IPS DF 4.7 (cell line): ENCODE data around the gene PAK1IP1.
"Not testable (repeated sequence)": the region's sequence is repeated elsewhere in the genome, so short reads cannot be mapped to it uniquely, and the experiment has no call there.

Experiments
- DNase-seq: peaks from one replicate; pipeline ENCODE4 v3.0.0-alpha.2; 2013; ENCODE audit warnings: low spot score; ENCODE audit errors: extremely low read depth

The PAK1IP1 gene

DNA sequence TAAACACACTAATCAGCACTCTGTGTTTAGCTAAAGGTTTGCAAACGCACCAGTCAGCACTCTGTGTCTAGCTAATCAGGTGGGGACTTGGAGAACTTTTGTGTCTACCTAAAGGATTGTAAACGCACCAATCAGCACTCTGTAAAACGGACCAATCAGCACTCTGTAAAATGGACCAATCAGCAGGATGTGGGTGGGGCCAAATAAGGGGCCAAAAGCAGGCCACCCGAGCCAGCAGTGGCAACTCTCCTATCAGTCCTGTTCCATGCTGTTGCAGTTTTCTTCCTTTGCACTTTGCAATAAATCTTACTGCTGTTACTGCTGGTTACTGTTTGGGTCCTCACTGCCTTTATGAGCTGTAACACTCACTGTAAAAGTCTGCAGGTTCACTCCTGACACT, 46.9 kb downstream of the PAK1IP1 start:
- DNase-seq: not testable (repeated sequence)

DNA sequence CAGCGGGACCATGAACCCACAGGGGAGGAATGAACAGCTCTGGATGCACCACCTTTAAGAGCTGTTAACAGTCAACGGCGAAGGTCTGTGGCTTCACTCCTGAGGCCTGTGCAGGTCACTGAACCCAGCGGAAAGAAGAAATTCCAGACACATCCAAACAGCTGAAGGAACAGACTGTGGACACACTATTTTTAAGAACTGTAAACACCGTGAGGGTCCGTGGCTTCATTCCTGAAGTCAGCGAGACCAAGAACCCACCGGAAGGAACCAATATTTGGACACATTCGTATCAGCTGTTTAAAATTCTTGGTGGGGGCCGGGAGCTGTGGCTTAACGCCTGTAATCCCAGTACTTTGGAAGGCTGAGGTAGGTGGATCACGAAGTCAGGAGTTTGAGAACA, 47.5 kb downstream of the PAK1IP1 start:
- DNase-seq: no peak

DNA sequence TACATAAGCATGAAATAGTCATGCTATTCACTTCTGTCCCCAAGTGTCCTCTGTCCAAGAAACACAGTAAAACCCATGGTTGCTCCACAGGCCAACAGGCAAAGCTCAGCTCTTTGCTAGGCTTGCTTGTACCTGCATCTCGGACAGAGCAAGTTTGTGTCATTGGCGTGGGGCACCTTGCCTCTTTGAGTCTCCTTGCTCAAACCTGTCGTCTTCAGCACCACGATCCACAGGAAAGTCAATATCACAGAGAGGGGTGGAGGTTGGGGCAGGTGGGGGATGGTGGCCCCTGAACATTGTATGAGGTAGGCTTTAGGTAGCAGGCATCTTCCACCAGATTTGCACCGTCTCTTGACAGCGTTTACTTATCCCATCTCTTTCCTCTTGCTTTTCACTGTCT, 48.7 kb downstream of the PAK1IP1 start:
- no peak for DNase-seq

DNA sequence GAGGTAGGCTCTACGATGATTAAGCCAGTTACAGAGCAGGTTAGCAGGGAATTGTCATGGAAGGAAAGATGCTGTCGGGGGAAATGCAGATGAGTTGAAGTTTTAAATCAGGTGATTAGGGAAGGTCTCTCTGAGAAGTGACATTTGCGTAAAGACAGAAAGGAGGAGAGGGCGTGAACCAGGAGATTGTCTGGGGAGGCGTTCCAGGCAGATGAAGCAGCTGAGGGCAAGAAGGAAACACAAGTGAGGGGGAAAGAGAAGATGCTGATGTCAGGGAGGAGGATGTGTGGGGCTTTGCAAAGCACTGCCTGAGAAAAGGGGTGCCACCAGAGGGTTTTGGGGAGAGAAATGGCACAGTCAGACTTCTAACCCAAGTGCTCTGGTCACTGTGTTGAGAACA, 50.3 kb downstream of the PAK1IP1 start:
- DNase-seq: no peak

DNA sequence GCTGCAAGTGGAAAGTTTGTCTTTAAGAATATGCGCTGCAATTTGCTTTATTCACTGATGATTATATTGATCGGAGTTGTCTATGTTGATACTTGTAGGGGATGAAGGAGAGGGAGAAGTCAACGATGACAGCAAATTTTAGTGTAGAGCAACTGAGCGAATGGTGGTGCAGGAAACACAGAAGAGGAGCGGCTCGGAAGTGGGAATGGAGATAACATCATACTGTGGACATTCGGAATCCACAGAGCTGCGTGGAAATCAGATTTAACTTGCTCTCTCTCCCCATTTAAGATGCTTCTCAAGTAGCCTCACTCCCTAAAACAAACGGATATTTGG, 52.1 kb downstream of the PAK1IP1 start:
- no peak for DNase-seq

DNA sequence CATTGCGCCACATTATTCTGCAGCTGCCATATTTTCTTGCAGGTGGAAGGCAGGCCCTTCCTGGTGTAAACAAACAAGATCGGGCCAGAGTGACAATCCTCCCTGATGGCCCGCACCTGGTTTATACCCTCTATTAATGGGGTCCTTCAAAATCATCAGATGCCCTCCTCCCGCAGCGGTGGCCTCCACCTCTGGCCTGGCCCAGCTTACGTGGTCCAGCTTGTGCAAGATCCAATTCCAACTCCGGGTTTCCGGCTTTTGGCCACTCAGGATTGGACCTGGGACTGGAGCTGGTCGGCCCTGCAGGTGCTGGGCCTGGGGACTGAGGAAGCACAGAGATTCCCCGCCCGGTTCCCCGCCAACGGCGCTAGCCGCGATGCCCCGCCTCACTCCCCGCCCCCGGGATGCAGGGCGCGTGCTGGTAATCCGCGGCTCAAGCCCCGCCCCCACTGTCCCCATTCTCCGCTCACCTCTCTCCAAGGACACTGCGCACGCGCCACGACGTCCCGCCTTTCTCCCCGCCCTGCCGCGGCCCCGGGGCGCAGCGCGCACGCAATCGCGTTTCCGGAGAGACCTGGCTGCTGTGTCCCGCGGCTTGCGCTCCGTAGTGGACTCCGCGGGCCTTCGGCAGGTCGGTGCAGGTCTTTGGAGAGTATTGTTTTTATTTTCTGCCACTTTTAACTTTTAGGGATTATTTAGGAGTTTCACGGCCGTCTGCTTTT, 52.6 kb downstream of the PAK1IP1 start, which contains the start of gene TMEM14B:
TMEM14B (plus strand) TSS at position 555 of the 722 bp plus-strand sequence. CDS start 1,441 bp downstream, outside the sequence.
- peak; percentile 81 for DNase-seq

DNA sequence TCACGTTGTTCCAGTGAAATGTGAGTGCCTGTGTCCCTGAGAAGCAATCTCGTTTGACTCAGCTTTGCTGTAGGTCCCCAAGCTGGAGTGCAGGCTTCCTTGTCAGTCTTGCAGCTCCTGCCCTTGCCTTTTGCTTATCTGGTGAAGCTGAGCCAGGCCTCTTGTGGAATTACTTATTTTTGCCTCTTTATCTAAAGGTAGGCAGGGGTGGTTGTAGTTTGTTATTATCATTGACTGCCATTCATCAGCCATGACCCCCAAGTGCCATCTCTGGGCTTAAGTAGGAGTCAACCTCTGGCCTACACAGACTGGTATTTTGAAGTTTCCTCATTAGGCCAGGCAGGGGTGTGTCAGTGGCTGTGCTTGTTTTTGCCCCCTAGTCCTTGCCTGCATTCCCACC, 55.0 kb downstream of the PAK1IP1 start:
- DNase-seq: no peak

DNA sequence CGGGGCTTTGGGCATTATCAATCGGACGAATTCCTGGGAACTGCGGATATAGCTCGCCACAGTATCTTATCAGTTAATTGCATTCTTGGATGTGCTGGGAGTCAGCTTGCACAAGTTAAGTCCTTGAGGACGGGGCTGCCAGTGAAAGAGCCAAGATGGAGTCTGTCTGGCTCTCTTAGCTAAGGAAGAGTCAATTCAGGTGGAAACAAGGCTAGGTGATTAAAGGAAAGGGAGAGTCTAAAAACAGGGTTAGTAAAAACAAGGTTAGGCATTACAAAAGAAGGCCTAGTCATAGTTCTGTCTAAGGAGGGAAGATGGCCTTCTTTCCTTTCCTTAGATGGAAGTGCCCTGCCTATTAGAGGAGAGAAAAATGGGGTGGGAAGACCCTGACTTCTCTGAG, 55.8 kb downstream of the PAK1IP1 start:
- DNase-seq: not testable (repeated sequence)

DNA sequence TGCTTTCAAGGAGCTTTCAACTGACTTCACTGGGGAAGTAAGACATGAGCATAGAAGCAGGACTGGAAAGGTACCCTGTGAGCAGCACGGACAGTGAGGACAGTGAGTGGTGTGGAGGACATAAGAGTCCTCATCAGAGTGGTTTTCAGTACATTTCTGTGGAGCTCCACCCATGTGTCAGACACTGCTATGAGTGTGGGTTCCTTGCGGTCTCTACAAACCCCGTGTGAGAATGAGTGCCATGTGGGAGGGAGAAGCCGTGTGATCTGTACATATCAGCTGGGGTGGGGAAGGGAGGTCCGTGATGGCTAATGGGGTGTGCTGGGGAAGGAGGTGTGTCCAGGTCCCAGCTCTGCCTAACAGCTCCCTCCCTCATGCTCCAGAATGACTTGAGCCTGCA, 57.0 kb downstream of the PAK1IP1 start:
- DNase-seq: not testable (repeated sequence)

DNA sequence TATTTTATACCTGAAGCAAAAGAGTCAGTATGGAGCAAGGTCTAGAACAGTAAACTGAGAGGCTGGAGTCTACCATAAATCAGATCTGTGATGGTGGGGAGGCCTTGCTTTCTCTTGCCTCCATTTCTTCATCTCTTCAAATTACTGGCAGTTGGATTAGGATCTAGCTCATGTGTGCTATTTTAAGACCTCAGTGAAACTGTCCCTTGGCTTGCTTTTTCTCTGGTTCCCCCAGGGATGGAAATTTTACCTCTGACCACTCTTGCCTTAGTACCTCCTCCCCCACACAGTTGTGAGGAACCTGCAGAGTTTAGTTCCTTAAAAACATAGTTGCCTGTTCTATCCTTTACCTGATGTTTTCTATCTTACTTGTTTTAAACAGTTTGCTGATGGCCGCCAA, 61.3 kb downstream of the PAK1IP1 start:
- no peak for DNase-seq
